HG02943 (cell line): Measurements from ENCODE around the gene GAPDHS.

Experiments used
- ATAC-seq: cut with Tn5 transposase; IDR thresholded peaks from one replicate; pipeline ENCODE4 v1.9.1; 2021; ENCODE audit warnings: mild to moderate bottlenecking, low read depth, moderate library complexity; ENCODE audit not compliant: unreplicated experiment

The GAPDHS gene

DNA sequence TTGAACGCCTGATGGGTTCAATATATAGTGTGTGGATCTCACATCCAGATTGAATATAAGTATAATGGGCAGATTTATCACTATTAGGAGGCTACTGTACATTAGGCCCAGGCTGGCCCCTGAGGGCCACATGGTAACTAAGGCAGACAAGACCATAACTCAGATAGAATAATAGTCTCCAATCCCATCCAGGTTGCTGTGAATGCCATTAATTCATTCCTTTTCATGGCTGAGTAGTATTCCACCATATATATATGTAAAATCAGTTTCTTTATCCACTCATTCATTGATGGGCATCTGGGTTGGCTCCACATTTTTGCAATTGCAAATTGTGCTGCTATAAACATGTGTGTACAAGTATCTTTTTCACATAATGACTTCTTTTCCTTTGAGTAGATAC lies 44.7 kb downstream of the GAPDHS start:
- no peak for ATAC-seq

- ATAC-seq, result no peak
Observed at GRCh38 chr19:35578707-35579106, 45.5 kb downstream of the GAPDHS start.

DNA sequence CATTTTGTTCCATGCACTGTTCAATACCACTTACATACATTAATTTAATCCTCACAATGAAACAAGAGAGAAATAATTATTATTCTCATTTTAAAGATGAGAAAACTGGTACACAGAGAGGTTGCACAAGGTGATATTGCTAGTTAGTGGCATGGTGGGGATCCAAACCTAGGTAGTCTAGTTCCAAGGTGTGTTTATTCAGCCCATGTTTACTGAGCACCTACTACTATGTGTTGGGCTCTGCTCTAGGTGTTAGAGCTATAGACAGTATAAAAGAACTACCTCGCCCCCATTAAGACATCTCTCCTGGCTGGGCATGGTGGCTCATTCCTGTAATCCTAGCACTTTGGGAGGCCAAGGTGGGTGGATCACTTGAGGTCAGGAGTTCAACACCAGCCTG lies 49.5 kb downstream of the GAPDHS start:
- ATAC-seq, result no peak

- ATAC-seq, result no peak
Observed at GRCh38 chr19:35585848-35586247, 52.6 kb downstream of the GAPDHS start, which contains the start of gene PMIS2. TSS of gene PMIS2 (plus strand) at chr19:35586173. CDS start at chr19:35586260, 87 bp downstream.

- no peak for ATAC-seq
Observed at GRCh38 chr19:35587321-35587720, 54.1 kb downstream of the GAPDHS start.

DNA sequence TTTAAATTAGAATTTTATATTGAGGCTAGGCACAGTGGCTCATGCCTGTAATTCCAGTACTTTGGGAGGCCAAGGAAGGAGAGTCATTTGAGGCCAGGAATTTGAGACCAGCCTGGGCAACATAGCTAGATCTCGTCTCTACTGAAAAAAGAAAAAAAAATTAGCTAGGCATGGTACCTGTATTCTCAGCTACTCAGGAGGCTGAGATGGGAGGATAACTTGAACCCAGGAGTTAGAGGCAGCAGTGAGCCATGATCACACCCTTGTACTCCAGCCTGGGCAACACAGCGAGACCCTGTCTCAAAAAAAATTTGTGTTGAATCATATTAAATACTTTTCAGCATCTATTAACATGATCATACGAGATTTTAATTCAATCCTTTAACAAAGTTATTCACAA lies 57.6 kb downstream of the GAPDHS start:
- no peak for ATAC-seq

- ATAC-seq, result no peak
Observed at GRCh38 chr19:35592226-35592625, 59.0 kb downstream of the GAPDHS start.
